Heart right ventricle (tissue), 16 donors: ENCODE data around the gene ADD3. TPM values are rescaled to one million over a fixed set of nuclear protein-coding genes. Genes with fewer than 3 reads are reported as not detected.

Experiments used
- ATAC-seq, 8 donors: fragments of 200-7000 bp; cut with Tn5 transposase; one replicate each; pipeline ENCODE4 v1.9.1; 2020; ENCODE audit warnings: mild to moderate bottlenecking in 8 of 8, moderate library complexity in 8 of 8, moderate number of reproducible peaks in 1 of 8
- DNase-seq, 2 donors: peaks; one replicate each; pipeline ENCODE4 v3.0.0-alpha.2; 2020
- H3K27ac ChIP-seq, 10 donors: fragments of 200-600 bp; sonication (generic) in 2 of 10; one replicate each; pipeline versions ENCODE4 v1.5.0 to v1.8.0; 2020 to 2022; ENCODE audit warnings: mild to moderate bottlenecking in 3 of 10
- H3K27me3 ChIP-seq, 7 donors: fragments of 200-600 bp; one replicate each; pipeline ENCODE4 v1.8.0; 2021 to 2022; ENCODE audit warnings: mild to moderate bottlenecking in 2 of 7
- H3K36me3 ChIP-seq, 9 donors: fragments of 200-600 bp; sonication (generic) in 1 of 9; one replicate each; pipeline versions ENCODE4 v1.5.0 to v1.8.0; 2020 to 2022; ENCODE audit warnings: mild to moderate bottlenecking in 2 of 9
- H3K4me1 ChIP-seq, 9 donors: fragments of 200-600 bp; sonication (generic) in 1 of 9; one replicate each; pipeline versions ENCODE4 v1.5.0 to v1.8.0; 2020 to 2022; ENCODE audit warnings: mild to moderate bottlenecking in 4 of 9
- H3K4me3 ChIP-seq, 10 donors: fragments of 200-600 bp; sonication (generic) in 2 of 10; one replicate each; pipeline versions ENCODE4 v1.5.0 to v1.8.0; 2020 to 2022; ENCODE audit warnings: mild to moderate bottlenecking in 7 of 10, moderate library complexity in 2 of 10
- H3K9me3 ChIP-seq, 11 donors: fragments of 200-600 bp in 10 of 11; sonication (generic) in 2 of 11; one replicate each; pipeline versions ENCODE4 v1.5.0 to v1.8.0; 2013 to 2022; ENCODE audit warnings: mild to moderate bottlenecking in 2 of 11, control low read depth in 1 of 11, moderate library complexity in 1 of 11
- CTCF ChIP-seq, 9 donors: fragments of 200-600 bp; sonication (generic) in 2 of 9; IDR thresholded peaks; one replicate each; pipeline versions ENCODE4 v1.5.0 to v1.8.0; 2021 to 2022; ENCODE audit warnings: antibody characterized with exemption in 9 of 9, mild to moderate bottlenecking in 5 of 9, moderate library complexity in 1 of 9
- WGBS, 2 donors: extraction: QIAGEN DNeasy Blood & Tissue Kit; methylation state at CpG; one replicate each; pipeline ENCODE4 v1.1.7; 2013; ENCODE audit warnings: inconsistent platforms in 1 of 2; 5-methylcytosine and 5-hydroxymethylcytosine counted together
- intact Hi-C, 10 donors: fragments of 100-400 bp; cut with DNase I; formaldehyde crosslinking; loops; one replicate each; pipeline versions ENCODE4 v1.11.1 to v1.14.2; 2022
- polyA plus RNA-seq, 2 donors: library from polyadenylated mRNA; stranded (reverse); fragments of 200-250 nt; gene quantifications; one replicate each; pipeline ENCODE4 v1.2.3, GENCODE V29; 2013
- total RNA-seq, 10 donors: library from RNA; stranded (reverse); fragmentation: NEBNext Ultra II Directional in 3 of 10; extraction: Animal tissue kit (Norgen Biotek cat#: 25700) in 3 of 10; gene quantifications; one replicate each; pipeline versions ENCODE4 v1.2.1 to v1.2.4, GENCODE V29; 2021 to 2023
- donor health status: Arrhythmogenic right ventricular cardiomyopathy.
- donor health status: ischemic (EF 13 %, LVEDD 7.1; RV severe dilation, severe dysfunction).
- donor health status: healthy with polysubstance abuse.
- donor health status: DM: no; HTN: yes; CAD: no.
- donor health status: DM: no; HTN: no; CAD: no.
- donor health status: ischemic (EF 25% LVEDD 6.9; RV normal size, moderate dysfunction).
- donor health status: ischemic (EF 25% LVEDD 5.7; RV mildly dilated, moderate dysfunction).
- donor health status: healthy.
- donor health status: DM: yes; HTN: yes; CAD: no.
- donor health status: Ischemic cardiomyopathy.
- donor health status: ischemic (EF 35%, LVEDD 5.7; RV mildly dilated, moderate dysfunction).
- donor health status: nonischemic (EF 11% LVEDD 7.7; RV severe dilation, severe dysfunction).
- donor health status: DM: yes; HTN: yes; CAD: no.
- donor health status: PGD.
- donor health status: ischemic (EF 29% LVEDD 5.4; RV normal size, mild dysfunction).
- donor health status: nonischemic (EF 23%, LVEDD 6.1; RV moderate dilation, normal function).

ADD3 gene
- total and polyA plus RNA-seq, 12 donors, result 28.0 to 106 (median 87.8) TPM

DNA sequence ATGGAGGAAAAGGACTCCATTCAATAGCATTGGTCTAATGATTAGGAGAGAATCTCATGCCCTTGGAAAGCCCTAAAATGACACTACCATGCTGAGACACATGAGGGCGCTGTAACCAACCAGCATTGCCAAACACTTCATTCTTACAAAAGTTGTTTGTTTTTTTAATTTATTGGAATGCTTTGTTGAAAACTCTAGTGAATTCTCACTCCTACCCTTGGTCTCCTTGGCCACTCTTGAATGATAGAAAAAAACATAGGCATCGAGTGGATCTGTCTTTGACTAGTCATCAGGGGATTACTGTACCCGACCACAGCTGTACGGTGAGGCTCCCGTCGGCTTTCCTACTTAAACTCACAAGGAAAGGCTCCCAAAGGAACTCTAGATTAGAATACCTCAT is 29.3 kb upstream of the ADD3 start:
- 58 to 59% methylated on average over 6 of the region's 6 CpGs for WGBS, 2 donors
- peak in 6 of 8 donors; percentile 31 to 59 (median 46) for ATAC-seq
- no peaks in the 10 kb centered on the region for H3K9me3 ChIP-seq
- H3K27me3 ChIP-seq, result no peaks in the 10 kb centered on the region
- peak in 1 of 2 donors; percentile 54 for DNase-seq
- H3K4me3 ChIP-seq, result peak overlapping the region in 1 of 10 donors; percentile 0
- peak; percentile 73 to 88 (median 78) for TF ChIP-seq CTCF (IDR thresholded peaks at IDR 0.05)
- H3K36me3 ChIP-seq, result no peaks in the 10 kb centered on the region
- intact Hi-C loops, result loop anchor here in 5 of 10 donors (5.0 to 10.0 kb wide), 4 partner anchors 81 to 129 kb away; no protein-coding TSS in a partner anchor
- H3K27ac ChIP-seq, result peak overlapping the region in 7 of 10 donors; percentile 0 to 70 (median 11)
- peaks cover 0 to 48% (median 9%) of the 10 kb centered on the region in 9 donors for H3K4me1 ChIP-seq

DNA sequence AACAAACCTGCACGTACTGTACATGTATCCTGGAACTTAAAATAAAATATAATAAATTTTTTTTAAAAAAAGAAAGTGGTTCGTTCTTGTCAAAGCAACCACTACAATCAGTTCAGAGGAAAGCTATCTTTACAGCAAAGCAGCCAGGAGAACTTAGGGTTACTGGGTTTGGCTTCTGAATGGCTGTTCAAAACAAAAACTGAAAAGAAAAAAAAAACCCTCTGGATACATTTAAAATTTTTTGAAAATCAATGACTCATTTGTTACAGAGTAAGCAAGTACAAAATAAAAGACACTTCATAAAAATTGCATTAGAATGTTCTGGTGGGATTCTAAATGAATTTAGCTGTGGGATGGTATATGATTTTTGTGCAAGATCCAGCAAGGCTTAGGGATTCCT is 28.6 kb upstream of the ADD3 start:
- peaks cover 0 to 48% (median 9%) of the 10 kb centered on the region in 9 donors for H3K4me1 ChIP-seq
- no peaks in the 10 kb centered on the region for H3K27me3 ChIP-seq
- TF ChIP-seq CTCF (IDR thresholded peaks at IDR 0.05), result no peak
- DNase-seq (no peak), ATAC-seq (no peak)
- 86 to 89% methylated on average over 2 of the region's 2 CpGs for WGBS, 2 donors
- H3K27ac ChIP-seq, result peak overlapping the region in 6 of 10 donors; percentile 0 to 70 (median 22)
- no peak overlapping the region for H3K4me3 ChIP-seq
- no peaks in the 10 kb centered on the region for H3K36me3 ChIP-seq
- H3K9me3 ChIP-seq, result no peaks in the 10 kb centered on the region
- intact Hi-C loops, result loop anchor here in 5 of 10 donors (5.0 to 10.0 kb wide), 4 partner anchors 82 to 128 kb away; no protein-coding TSS in a partner anchor

DNA sequence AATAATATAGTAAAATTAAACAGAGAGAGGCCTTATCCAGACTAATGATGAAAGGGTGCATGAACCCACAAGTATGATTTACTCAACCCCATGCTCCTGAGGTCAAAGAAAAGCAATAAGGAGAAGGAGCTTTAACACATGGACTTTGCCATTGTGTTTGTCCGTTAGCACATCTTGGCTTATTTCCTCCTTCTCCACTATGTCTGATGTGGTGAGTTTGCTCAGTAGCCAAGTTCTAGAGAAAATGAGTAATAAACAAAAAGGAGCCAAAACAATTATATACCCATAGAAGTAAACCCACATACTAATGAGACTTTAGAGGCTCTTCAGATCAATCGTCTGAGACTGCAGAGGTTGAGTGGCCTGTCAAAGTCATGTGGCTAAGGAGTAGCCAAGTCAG is 26.1 kb upstream of the ADD3 start:
- ATAC-seq (peak in 4 of 8 donors; percentile 12 to 27 (median 20)), DNase-seq (no peak)
- H3K9me3 ChIP-seq, result peaks cover 0 to 7% (median 0%) of the 10 kb centered on the region in 11 donors
- TF ChIP-seq CTCF (IDR thresholded peaks at IDR 0.05), result no peak
- H3K4me3 ChIP-seq, result peak overlapping the region in 1 of 10 donors; percentile 16
- intact Hi-C loops, result no loop called here
- H3K27me3 ChIP-seq, result no peaks in the 10 kb centered on the region
- peaks cover 0 to 48% (median 9%) of the 10 kb centered on the region in 9 donors for H3K4me1 ChIP-seq
- no peaks in the 10 kb centered on the region for H3K36me3 ChIP-seq
- 53 to 55% methylated on average over 2 of the region's 2 CpGs for WGBS, 2 donors
- H3K27ac ChIP-seq, result peak overlapping the region in 6 of 10 donors; percentile 2 to 70 (median 32)

DNA sequence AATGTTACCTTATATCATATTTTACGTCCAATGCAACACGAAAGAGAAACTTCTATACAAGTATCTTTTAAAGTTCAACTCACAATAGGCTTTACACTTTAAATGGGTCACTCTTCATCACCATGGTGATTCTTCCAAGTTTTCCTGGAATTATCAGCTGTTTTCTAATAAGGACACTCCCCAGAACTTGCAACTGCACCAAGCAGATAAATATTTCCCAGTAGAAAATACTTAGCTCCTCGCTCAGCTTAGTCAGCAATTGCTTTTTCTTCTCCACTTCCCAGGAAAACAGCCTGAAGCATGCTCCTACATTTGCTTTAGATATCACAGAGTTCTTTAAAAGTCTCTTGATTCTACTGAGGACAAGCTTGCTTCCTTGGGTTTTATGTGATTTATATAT is 25.7 kb upstream of the ADD3 start:
- intact Hi-C loops, result no loop called here
- TF ChIP-seq CTCF (IDR thresholded peaks at IDR 0.05), result no peak
- H3K4me1 ChIP-seq, result peaks cover 0 to 45% (median 9%) of the 10 kb centered on the region in 9 donors
- peak overlapping the region in 6 of 10 donors; percentile 2 to 70 (median 32) for H3K27ac ChIP-seq
- peaks cover 0 to 7% (median 0%) of the 10 kb centered on the region in 11 donors for H3K9me3 ChIP-seq
- no peaks in the 10 kb centered on the region for H3K36me3 ChIP-seq
- ATAC-seq (peak in 7 of 8 donors; percentile 61 to 85 (median 74)), DNase-seq (peak in 1 of 2 donors; percentile 20)
- no peaks in the 10 kb centered on the region for H3K27me3 ChIP-seq
- H3K4me3 ChIP-seq, result peak overlapping the region in 1 of 10 donors; percentile 16
- 67 to 81% methylated on average over 3 of the region's 3 CpGs for WGBS, 2 donors
